NCI-H146 treated with DMSO at 0.1 percent for 48 hours (cell line): ENCODE results near the gene SUGCT.
"Not testable (repeated sequence)": the region's sequence is repeated elsewhere in the genome, so short reads cannot be mapped to it uniquely, and the experiment has no call there.

ENCODE experiments used
- DNase-seq: peaks from one replicate; lab custom pipeline; 2025; ENCODE audit not compliant: unreplicated experiment; lab: John Stamatoyannopoulos, UW

The SUGCT gene

DNA sequence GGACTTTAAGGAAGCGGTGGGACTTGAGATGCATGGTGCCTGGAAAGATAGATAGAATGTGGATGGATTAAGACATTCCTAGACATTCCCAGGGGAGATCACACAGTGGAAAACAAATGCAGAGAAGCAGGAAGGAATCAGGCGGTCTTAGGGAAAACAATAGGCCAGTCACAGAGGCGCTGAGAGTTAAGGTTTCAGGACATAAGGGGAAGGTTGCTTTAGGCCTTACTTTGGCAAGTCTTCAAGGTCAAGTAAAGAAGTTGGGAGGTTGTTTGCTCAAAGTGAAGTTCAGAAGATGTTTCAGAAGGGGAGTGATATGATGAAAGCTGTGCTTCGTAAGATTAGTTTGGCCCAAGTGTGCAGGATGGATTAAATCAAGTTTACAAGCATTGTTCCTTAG is 109.4 kb downstream of the SUGCT start:
- no peak for DNase-seq

DNA sequence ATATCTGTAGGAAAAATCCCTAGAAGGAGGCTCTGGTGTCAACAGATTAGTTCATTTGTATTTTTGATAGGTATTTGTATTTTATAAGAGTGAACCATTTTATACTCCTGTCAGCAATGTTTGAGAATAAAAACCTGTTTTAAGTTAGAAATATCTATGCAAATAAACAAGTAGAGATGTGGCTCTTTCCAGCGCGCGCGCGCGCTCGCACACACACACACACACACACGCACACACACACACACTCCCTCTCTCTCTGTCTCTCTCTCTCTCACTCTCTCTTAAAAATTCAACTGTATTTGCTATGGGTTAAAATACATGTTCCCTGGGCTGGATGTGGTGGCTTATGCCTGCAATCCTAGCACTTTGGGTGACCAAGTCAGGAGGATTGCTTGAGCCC is 113.9 kb downstream of the SUGCT start:
- no peak for DNase-seq

DNA sequence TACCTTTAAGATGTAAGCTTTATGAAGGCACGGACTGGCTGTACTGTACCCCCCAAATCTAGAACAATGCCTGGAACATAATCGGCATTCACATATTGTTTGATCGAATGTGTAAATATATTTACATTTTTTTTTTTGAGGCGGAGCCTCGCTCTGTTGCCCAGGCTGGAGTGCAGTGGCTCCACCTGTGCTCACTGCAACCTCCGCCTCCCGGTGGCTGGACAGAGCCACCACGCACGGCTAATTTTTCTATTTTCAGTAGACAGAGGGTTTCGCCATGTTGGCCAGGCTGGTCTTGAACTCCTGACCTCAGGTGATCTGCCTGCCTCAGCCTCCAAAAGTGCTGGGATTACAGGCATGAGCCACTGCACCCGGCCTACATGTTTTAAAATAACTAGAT is 118.6 kb downstream of the SUGCT start:
- not testable (repeated sequence) for DNase-seq

DNA sequence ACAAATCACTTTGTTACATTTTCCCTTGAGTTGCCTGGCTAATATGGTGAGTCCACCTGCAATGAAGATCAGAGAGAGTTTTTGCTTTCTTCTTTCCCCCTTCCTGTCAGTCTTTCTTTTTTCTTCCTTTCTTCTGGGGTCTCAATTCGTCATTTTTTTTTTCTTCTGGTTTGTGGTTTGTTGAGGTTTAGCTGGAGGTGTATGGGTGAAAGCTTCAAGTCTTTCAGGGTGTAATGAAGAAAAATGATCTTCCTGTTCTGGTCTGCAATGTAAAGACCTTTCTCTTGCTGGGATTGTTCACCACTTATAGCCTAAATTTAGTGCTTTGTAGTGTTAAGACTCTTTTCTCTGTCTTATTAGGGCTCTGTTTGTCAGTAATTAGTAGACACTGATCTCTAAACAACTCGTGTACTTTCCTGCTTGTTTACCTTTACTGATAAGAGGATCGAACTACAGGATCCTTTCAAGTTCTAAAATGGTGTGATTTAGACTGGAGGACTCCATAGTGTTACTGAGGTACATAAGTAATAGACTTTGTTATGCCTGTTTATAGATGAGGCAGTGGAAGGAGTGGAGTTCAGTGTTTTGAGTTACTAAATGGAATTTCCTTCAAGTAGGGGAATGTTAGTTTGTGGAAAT is 129.1 kb downstream of the SUGCT start:
- DNase-seq: no peak

DNA sequence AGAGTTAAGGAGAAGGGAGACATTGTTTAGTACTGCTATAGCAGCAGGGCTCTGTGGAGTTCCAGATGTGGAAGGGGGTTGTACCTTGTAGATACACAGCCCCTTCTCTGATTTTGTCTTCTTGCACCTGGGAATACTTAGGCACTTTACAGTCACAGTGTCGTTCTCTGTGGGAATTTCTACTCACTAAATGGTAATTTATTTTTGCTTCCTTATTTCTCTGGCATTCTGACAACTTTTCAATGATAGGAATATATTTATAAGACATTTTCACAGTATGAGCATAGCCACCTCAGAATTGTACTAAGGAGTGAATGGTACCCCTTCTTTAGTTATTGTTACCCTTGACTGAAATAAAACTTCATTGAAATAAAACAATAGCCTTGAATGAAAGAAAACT is 132.8 kb downstream of the SUGCT start:
- DNase-seq: no peak

DNA sequence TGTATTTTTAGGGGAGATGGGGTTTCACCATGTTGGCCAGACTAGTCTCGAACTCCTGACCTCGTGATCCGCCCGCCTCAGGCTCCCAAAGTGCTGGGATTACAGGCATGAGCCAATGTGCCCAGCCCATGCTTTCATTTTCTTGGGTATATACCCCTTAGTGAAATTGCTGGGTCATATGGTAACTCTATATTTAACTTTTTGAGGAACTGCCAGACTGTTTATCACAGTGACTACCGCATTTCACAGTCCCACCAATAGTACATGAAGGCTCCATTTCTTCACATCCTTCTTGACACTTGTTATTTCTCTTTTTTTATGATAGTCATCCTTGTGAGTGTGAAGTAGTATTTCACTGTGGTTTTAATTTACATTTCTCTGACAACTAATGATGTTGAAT is 134.0 kb downstream of the SUGCT start:
- DNase-seq: not testable (repeated sequence)

DNA sequence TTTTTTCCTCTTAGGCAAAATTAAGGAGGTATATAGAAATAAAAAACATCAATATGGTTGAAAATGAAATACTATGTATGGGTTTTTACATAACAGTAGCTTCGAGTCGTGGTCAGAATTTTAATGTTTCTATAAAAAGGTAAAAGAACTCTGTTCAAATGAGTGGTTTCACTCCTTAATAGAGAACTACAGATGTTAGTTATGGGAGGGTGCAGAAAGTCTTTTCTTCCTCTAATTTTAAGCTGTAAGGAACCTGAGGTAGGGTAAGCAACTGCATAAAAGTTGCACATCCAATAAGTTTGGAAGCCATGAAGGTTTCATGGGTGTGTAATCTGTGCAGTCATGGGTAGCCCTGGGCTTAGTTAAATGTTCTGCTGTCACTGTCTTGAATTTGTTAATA is 141.3 kb downstream of the SUGCT start:
- no peak for DNase-seq

DNA sequence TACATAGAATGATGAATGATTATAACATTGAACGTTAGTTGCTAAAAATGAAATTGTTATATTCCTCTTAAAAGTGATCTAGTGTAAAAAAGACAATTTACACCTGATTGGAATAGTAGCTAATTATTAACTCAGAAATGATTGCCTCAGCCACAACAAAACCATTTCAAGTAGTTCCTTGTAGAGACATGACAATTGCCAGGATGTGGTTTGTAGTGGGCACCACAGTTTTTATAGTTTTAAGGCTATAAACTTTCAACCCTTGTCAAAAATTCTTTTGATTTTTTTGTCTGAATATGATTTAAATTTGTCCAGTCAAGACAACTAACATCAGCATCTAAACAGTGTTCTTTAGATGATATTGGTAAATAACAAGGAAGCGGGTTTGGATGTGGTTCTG is 145.2 kb downstream of the SUGCT start:
- no peak for DNase-seq

DNA sequence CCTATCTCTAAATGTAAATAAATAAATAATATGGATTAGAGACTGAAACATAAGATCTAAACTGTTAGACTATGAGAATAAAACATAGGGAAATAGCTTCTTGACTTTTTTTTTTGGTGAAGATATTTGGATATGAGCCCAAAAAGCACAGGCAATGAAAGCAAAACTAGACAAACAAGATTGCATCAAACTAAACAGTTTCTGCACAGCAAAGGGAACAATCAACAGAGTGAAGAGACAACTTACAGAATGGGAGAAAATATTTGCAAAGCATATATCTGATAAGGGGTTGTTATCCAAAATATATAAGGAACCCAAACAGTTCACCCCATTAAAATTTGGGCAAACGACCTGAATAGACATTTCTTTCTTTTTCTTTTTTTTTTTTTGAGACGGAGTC is 148.1 kb downstream of the SUGCT start:
- DNase-seq: no peak

DNA sequence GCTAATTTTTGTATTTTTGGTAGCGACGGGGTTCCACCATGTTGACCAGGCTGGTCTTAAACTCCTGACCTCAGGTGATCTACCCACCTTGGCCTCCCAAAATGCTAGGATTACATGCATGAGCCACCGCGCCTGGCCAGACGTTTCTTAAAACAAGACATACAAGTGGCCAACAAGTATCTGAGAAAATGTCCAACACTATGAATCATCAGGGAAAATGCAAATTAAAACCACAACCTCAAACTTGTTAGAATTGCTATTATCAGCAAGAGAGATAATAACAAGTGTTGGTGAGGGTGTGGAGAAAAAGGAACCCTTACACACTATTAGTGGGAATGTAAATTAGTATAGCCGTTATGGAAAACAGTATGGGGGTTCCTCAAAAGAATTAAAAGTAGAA is 148.6 kb downstream of the SUGCT start:
- DNase-seq: no peak

DNA sequence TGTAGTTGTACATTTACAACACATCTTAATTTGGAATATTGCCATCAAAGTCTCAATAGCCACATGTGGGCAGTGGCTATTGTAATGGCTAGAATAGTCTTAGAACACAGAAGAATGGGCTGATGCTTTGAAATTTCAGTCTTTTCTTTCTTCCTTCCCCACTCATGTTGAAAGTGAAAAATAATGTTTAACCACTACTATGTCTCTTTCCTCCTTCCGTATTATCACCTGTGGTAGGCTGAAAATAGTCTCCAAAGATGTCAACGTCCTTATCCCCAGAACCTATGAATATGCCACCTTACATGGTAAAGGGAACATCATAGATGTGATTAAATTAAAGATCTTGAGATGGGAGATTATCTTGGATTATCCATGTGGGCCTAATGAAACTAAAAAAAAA is 154.0 kb downstream of the SUGCT start:
- DNase-seq: no peak

DNA sequence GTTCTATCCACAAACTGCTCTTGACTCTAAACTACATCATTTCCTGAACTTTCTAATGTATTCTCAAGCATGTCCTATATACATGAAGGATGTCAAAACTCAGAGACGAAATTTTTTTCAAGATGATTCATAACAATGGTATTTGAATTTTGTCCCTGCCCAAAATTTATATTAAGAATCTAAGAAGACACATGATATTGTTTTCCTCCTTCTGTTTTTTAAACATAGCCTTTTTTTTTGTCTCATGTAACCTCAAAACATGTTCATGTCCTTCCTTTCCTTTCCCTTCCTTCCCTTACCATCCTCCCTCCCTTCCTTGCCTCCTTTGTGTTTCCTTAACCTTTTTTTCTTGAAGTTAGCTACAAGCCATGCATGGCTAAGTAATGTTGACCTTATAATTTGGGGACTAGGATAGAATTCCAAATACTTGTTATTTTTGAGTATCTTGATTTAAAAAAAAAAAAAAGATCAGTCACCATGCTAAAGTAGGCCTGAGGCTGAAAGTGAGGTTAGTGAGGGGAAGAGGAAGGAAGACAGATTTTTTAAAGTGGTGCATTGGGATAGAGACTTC is 163.0 kb downstream of the SUGCT start:
- DNase-seq: no peak

DNA sequence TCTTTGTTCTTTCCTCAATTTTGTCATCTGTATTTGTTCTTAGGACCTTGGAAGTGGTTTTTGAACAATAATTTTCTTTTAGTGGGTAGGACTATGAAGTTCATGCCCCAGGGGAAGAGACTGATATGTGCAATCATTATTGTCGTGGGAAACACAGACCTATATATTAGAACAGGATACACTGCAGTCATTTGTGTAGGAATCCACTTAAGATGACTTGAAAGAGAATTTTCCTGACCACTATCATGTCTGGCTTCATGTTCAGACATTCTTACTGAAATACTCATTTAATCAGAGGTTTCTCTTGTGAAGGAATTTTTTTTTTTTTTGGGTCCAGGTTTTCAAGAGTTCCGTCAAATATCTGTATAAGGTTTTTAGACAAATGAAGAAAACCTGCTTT is 163.6 kb downstream of the SUGCT start:
- no peak for DNase-seq

DNA sequence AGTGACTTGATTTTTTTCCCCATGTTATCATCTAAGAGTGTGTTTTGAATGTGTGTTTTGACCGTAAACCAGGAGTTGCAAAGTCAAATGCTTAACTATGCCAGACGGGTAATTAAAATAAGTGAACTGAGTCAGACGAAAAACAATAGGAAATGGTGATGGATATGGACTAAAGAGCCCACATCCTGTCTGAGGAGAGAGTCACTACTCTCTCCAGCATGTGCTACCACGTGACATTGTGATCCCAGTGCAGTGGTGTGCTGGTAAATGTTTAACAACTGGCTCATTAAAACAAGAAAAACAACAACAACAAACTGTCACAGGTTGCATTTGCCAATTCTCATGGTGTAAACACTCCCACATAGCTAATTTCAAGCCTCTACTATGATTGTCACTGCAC is 164.3 kb downstream of the SUGCT start:
- DNase-seq: no peak

DNA sequence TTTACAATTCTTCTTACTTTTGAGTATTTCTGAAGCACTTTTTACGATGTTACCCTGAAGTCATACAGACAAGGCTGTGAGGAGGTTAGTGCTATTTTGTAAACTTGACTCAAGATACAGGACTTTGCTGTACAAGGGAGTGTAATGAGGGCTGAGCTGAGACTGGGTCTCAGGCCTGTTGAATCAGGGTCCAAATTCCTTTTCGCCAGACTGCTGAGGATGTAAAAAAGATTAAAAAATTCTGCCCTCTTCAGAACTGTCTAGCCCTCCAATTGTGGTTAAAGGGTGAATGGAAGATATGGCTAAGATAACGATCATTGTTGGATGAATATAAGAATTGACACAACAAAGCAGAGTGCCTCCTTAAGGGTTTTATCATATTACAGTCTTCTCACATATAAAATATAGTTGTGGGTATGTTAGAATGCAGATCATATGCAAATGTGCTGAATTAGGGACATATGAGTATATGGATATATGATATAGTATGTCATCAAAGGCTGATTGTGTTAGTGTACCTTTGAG is 165.4 kb downstream of the SUGCT start:
- no peak for DNase-seq

DNA sequence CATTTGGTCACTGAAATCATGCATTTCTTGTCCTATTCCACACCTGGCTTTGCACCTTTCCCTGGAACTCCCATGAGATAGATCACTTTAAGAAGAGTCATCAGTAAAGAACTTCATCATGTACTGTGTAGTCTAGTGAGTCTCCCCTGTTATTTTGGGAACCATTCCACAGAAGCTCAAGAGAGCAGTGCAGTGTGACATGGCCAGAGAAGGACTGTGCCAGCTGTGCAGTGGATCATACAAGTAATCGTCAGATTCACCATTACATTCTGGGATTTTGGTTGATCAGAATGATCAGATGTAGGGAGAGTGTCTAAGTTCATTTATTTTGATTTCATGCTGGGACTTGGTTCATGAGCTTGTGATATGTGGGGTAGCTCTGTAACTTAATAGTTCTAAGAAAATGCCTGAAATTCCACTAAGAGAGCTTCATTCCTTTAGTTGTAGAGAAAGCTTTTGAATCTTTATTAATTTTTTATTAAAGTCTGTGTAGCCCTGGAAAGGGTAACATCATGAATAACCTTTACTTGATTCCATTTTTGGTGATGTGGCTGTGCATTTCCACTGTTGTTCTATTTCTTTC is 166.8 kb downstream of the SUGCT start:
- DNase-seq: no peak

DNA sequence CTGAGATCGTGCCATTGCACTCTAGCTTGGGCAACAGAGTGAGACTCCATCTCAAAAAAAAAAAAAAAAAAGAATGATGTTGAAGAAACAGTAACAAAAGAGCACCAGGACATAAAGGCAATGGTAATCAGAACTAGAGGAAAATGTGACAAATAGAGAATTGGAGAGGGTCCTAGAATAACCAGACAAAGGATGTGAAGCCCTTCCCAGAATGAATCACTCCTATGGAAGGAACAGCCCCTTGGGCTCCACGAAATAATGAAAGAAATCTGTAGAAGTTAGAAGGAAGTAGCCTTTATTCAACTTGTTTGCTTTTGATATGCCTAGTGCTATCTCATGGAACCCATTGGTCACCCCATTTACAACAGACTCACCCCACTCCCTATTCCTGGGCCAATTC is 169.2 kb downstream of the SUGCT start:
- DNase-seq: no peak

DNA sequence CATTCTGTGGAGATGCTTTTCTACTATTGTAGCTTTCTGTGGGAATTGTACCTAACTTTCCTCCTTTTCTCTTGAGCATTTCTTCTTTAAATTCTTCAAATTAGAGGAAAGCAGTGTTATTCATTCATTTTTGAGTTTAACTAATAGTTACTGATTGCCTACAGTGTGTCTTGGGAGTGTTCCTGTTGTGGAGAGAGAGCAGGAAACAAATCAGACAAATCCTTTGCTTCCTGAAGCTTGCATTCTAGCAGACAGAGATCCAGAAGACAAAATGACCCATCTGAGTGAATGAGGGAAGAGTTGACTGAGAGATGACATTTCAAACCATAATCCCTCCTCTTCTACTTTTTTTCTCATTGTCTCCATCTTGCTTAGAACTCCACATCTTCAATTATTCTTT is 170.4 kb downstream of the SUGCT start:
- no peak for DNase-seq

DNA sequence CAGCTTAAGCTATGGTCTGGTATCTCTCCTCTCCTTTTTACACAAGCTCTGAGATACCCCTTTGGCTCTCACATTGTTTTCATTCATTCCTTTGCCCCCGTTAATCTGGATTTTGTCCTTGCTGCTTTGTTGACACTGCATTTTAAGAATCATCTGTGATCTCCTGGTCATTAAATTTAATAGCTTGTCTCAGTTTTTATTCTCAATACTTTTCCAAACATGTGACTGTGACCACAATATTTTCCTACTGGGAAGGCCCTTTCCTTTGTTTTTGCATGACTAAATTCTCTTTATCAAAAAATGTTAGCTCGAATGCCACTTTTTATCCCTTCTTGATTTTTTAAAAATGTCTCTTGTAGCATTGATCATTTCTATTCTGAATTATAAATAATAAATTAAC is 171.2 kb downstream of the SUGCT start:
- no peak for DNase-seq

DNA sequence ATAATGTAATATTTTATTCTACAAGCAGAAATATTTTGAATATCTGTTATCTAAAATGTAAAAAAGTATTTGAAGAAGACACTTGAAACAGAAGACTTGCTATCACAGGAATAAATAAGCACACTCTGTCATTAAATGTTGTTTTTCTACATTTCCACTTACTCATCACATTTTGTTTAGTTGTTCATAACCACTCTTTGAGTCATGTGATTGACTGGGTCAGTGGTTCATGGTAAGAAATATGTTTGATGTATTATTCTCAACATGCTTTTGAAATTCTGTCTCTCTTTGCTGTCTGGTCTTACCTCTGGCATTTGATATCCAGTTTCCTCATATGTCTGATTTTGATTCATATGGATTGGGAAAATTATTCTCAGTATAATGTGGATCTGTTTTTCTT is 171.8 kb downstream of the SUGCT start:
- DNase-seq: no peak

DNA sequence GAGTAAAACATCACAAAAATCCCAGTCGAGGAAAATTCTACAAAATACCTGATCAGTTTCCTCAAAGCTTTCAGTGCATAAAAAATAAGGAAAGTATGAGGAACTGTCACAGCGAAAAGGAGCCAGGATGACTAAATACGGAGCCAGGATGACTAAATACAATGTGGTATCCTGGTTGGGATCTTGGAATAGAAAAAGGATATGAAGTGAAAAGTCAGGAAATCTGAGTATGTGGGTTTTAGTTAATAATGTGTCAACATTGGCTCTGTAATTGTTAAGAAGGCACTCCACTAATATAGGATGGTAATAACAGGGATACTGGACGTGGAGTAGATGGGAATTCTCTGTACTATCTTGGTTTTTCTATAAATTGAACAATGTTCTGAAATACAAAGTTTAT is 175.5 kb downstream of the SUGCT start:
- no peak for DNase-seq

DNA sequence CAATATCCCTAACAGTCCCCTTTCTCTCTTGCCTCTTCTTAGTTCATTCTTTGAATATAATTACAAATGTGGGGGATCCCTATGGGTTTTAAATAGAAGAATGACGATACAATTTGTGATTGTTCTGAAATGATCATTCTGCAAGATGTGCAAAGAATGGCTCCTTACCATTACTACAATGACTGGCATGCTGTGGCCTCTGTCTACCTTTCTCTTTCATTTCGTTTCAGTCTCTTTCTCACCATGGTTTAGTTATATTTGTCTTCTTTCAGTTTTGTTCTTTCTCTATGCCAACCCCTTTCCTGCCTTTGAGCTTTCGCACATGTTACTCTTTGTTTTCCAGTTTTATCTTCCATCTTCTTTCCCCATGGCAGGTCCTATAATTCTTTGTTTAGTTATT is 176.5 kb downstream of the SUGCT start:
- no peak for DNase-seq

DNA sequence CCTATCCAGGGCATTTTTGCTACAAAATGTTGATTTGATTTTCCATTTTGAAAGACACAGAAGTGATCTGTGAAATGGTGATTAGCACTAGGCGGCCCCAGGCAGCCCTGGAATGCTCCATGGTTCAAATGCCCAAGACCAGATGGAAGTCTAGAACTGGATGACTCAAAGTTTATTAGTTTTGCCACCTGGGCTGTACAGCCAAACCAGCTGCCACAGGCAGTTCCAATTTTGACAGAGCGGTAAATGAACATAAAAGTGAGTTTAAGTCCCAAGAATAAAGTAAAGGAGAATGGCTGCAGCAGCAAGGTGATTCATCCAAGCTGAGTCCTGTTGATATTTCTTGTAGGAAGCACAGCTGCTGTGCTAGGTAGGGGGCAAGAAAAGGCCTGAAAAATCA is 180.5 kb downstream of the SUGCT start:
- DNase-seq: no peak
